Psoas muscle (tissue), 8 donors: Measurements from ENCODE around the gene ICE1. TPM values are rescaled to one million over a fixed set of nuclear protein-coding genes. Genes with fewer than 3 reads are reported as not detected.
A peak's percentile ranks its signal among the peaks of the same experiment; 100 is the strongest.

ENCODE experiments used
- ATAC-seq, 4 donors: fragments of 200-7000 bp; cut with Tn5 transposase; one replicate each; pipeline ENCODE4 v1.9.1; 2020; ENCODE audit warnings: moderate library complexity in 3 of 4, mild to moderate bottlenecking in 2 of 4
- DNase-seq, 2 donors: peaks; one replicate each; pipeline ENCODE4 v3.0.0-alpha.2; 2020
- H3K27ac ChIP-seq: fragments of 200-600 bp; one replicate; pipeline ENCODE4 v1.8.0; 2022
- H3K27me3 ChIP-seq, 3 donors: fragments of 200-600 bp in 1 of 3; one replicate each; pipeline versions ENCODE4 v1.6.1 to v1.8.0; 2013 to 2022; ENCODE audit warnings: low read length in 2 of 3, mild to moderate bottlenecking in 2 of 3, moderate library complexity in 1 of 3; ENCODE audit not compliant: insufficient read depth in 3 of 3
- H3K36me3 ChIP-seq, 2 donors: fragments of 200-600 bp in 1 of 2; one replicate each; pipeline versions ENCODE4 v1.6.1 to v1.8.0; 2013 to 2022; ENCODE audit warnings: low read depth in 1 of 2, mild to moderate bottlenecking in 1 of 2, moderate library complexity in 1 of 2; ENCODE audit not compliant: insufficient read depth in 1 of 2
- H3K4me1 ChIP-seq: fragments of 200-600 bp; one replicate; pipeline ENCODE4 v1.8.0; 2022
- H3K4me3 ChIP-seq: fragments of 200-600 bp; one replicate; pipeline ENCODE4 v1.8.0; 2022; ENCODE audit warnings: mild to moderate bottlenecking
- H3K9me3 ChIP-seq: fragments of 200-600 bp; one replicate; pipeline ENCODE4 v1.8.0; 2022
- CTCF ChIP-seq: fragments of 200-600 bp; IDR thresholded peaks from one replicate; pipeline ENCODE4 v1.8.0; 2022; ENCODE audit warnings: antibody characterized with exemption
- WGBS, 3 donors: extraction: QIAGEN DNeasy Blood & Tissue Kit; methylation state at CpG; one replicate each; pipeline versions ENCODE4 v1.1.6 to v1.1.7; 2013; 5-methylcytosine and 5-hydroxymethylcytosine counted together
- intact Hi-C, 2 donors: fragments of 100-400 bp; cut with DNase I; formaldehyde crosslinking; loops; one replicate each; pipeline versions ENCODE4 v1.11.0 to v1.14.2; 2022
- polyA plus RNA-seq, 3 donors: library from polyadenylated mRNA; stranded (reverse); fragments of 200-250 nt; gene quantifications; one replicate each; pipeline ENCODE4 v1.2.3, GENCODE V29; 2013
- total RNA-seq, 4 donors: library from RNA; stranded (reverse); fragmentation: NEBNext Ultra II Directional in 2 of 4; extraction: Animal tissue kit (Norgen Biotek cat#: 25700) in 2 of 4; gene quantifications; one replicate each; pipeline versions ENCODE4 v1.2.1 to v1.2.4, GENCODE V29; 2021 to 2023
- donor health status: healthy with polysubstance abuse.
- donor health status: DM: no; HTN: no; CAD: no; lungs with moderate emphysema.
- donor health status: Bipolar disorder and iron deficiency.
- donor health status: healthy.
- donor health status: DM: yes; HTN: yes; CAD: no.
- donor health status: DM: no; HTN: no; CAD: no.
- donor health status: DM: no; HTN: no; CAD: no.
- donor health status: DM: yes; HTN: yes; CAD: no.

ICE1 gene
- total and polyA plus RNA-seq, 7 donors = 9.9 to 33.6 (median 26.4) TPM

- H3K4me3 ChIP-seq = peak overlapping the region; percentile 84
- no peak for ATAC-seq
- peaks cover 31% of the 10 kb centered on the region for H3K4me1 ChIP-seq
- no peak overlapping the region for H3K27ac ChIP-seq
- intact Hi-C loops = no loop called here
- WGBS, 3 donors = 39 to 47% (median 45%) methylated on average over 7 of the region's 7 CpGs
- TF ChIP-seq CTCF = no peak
- H3K9me3 ChIP-seq = no peaks in the 10 kb centered on the region
- no peak for DNase-seq
- H3K27me3 ChIP-seq = no peaks in the 10 kb centered on the region
- H3K36me3 ChIP-seq = no peaks in the 10 kb centered on the region
Observed at GRCh38 chr5:5423586-5423985, 1.1 kb downstream of the ICE1 start.

DNA sequence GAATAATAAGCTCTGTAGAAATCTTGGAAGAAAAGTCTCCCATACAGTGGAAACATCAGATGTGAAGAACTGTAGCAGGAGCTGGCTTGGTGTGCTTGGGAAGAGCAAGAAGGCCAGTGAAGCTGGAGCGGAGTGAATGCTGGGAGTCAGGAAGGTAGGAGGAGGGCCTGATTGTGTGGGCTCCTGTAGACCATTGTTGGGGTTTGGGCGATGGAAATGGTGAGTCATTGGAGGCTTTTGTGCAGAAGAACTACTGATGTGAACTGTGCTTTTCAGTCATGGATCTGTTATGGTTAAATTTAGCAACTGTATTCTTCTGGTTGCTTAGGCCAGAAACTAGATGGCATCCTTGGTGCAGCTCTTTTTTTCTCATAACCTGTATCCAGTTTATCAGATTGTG, 2.3 kb downstream of the ICE1 start:
- Histone ChIP-seq H3K9me3 (no peaks in the 10 kb centered on the region), H3K4me1 (peaks cover 36% of the 10 kb centered on the region), H3K4me3 (peak overlapping the region; percentile 25), H3K27ac (no peak overlapping the region), H3K27me3 (no peaks in the 10 kb centered on the region), H3K36me3 (no peaks in the 10 kb centered on the region)
- intact Hi-C loops = no loop called here
- WGBS, 3 donors = 75 to 83% (median 78%) methylated on average over 2 of the region's 2 CpGs
- no peak for TF ChIP-seq CTCF
- DNase-seq (no peak), ATAC-seq (no peak)

DNA sequence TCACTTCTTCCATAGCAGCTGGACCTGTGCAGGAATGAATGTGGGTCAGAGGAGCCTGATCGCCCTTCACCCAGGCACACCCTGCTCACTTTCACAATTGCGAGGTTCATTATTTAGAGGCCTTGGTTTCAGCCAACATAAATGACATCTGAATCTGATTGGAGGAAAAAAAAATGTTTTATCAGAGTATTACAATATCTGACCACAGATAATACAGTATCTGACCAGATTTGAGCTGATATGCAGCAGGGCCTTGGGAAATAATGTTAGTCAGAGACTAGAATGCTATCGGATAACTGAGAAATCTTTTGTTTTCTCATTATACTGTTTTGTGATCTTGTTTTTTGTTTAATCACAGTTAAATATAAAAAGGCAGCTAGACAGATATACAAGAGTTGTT, 7.7 kb downstream of the ICE1 start:
- WGBS, 3 donors = 59 to 82% (median 60%) methylated on average over 3 of the region's 3 CpGs

DNA sequence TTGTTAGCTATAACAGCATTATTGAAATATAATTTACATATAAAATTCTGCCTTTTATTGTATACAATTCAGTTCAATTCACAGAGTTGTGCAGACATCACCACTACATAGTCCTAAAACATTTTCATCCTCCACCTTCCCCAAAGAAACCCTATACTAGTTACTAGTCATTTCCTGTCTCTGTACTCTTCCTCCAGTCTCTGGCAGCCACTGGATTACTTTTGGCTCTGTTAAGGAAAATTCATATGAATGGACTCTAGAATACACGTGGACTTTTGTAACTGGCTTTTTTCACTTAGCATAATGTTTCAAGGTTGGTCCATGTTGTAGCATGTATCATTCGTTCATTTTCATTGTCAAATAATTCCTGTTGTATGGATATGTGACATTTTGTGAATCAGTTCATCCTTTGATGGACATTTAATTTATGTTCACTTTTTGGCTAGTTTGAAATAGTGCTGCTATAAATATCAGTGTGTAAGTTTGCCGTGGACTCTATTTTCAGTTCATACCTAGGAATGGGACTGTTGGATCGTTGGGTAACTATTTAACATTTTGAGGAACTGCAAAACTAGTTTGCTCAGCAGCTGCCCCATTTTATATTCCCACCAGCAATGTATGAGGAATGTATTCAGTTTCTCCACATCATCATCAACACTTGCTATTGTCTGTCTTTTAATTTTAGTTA, 9.7 kb downstream of the ICE1 start:
- peaks cover 0 to 7% of the 10 kb centered on the region in 2 donors for H3K36me3 ChIP-seq
- no peak for DNase-seq
- intact Hi-C loops = no loop called here
- ATAC-seq = peak; percentile 83 to 94 (median 88)
- no peaks in the 10 kb centered on the region for H3K27me3 ChIP-seq
- WGBS, 3 donors = 26 to 35% (median 32%) methylated on average over 4 of the region's 4 CpGs
- H3K9me3 ChIP-seq = no peaks in the 10 kb centered on the region
- H3K4me3 ChIP-seq = no peak overlapping the region
- H3K4me1 ChIP-seq = peaks cover 53% of the 10 kb centered on the region
- peak overlapping the region; percentile 60 for H3K27ac ChIP-seq
- TF ChIP-seq CTCF = no peak

More for the DNA sequence above, 7.7 kb downstream of the ICE1 start:
- Histone ChIP-seq H3K27ac (peak overlapping the region; percentile 60), H3K9me3 (no peaks in the 10 kb centered on the region), H3K4me1 (peaks cover 57% of the 10 kb centered on the region), H3K27me3 (no peaks in the 10 kb centered on the region), H3K36me3 (no peaks in the 10 kb centered on the region), H3K4me3 (no peak overlapping the region)
- TF ChIP-seq CTCF = no peak
- DNase-seq (no peak), ATAC-seq (peak; percentile 21 to 47 (median 41))
- intact Hi-C loops = no loop called here
